SK-N-SH treated with all-trans-retinoic acid at 6 μM for 48 hours (cell line): ENCODE results near the gene METTL26.

Source experiments
- ATAC-seq: fragments of 200-7000 bp; cut with Tn5 transposase; 3 replicates; pipeline ENCODE4 v1.9.1; 2020; ENCODE audit warnings: mild to moderate bottlenecking, moderate library complexity
- ARNTL ChIP-seq: fragments of 450-650 bp; formaldehyde crosslinking; IDR thresholded peaks from 2 replicates; pipeline ENCODE4 v1.5.0; 2020; ENCODE audit warnings: low read depth, mild to moderate bottlenecking, moderate library complexity, borderline replicate concordance
- BACH2 ChIP-seq: fragments of 250-450 bp; sonication (Bioruptor Pico); IDR thresholded peaks from 2 replicates; pipeline ENCODE4 v1.9.0; 2021; ENCODE audit warnings: mild to moderate bottlenecking, borderline replicate concordance
- CREB5 ChIP-seq: fragments of 250-450 bp; sonication (Bioruptor Pico); IDR thresholded peaks from 2 replicates; pipeline ENCODE4 v1.5.1; 2020; ENCODE audit warnings: low read depth, mild to moderate bottlenecking, moderate library complexity
- CSDC2 ChIP-seq: fragments of 250-450 bp; sonication (Bioruptor Pico); IDR thresholded peaks from 2 replicates; pipeline ENCODE4 v1.5.0; 2020; ENCODE audit warnings: mild to moderate bottlenecking, moderate library complexity
- CSRNP3 ChIP-seq: fragments of 250-450 bp; sonication (Bioruptor Pico); IDR thresholded peaks from 2 replicates; pipeline ENCODE4 v1.5.1; 2021; ENCODE audit warnings: mild to moderate bottlenecking, moderate library complexity
- ISL1 ChIP-seq: fragments of 250-450 bp; sonication (Bioruptor Pico); IDR thresholded peaks from 2 replicates; pipeline ENCODE4 v2.1.2; 2022; ENCODE audit warnings: mild to moderate bottlenecking, moderate library complexity
- OSR1 ChIP-seq: fragments of 250-450 bp; sonication (Bioruptor Pico); IDR thresholded peaks from 2 replicates; pipeline ENCODE4 v1.8.0; 2022; ENCODE audit warnings: moderate library complexity, mild to moderate bottlenecking, inconsistent platforms
- PPARA ChIP-seq: fragments of 250-450 bp; sonication (Bioruptor Pico); IDR thresholded peaks from 2 replicates; pipeline ENCODE4 v1.5.0; 2020; ENCODE audit warnings: mild to moderate bottlenecking, borderline replicate concordance
- RARB ChIP-seq: fragments of 250-450 bp; sonication (Bioruptor Pico); IDR thresholded peaks from 2 replicates; pipeline ENCODE4 v1.8.0; 2021; ENCODE audit warnings: mild to moderate bottlenecking, moderate library complexity
- TOX ChIP-seq: fragments of 250-450 bp; sonication (Bioruptor Pico); IDR thresholded peaks from 2 replicates; pipeline ENCODE4 v1.8.0; 2021; ENCODE audit warnings: mild to moderate bottlenecking, moderate library complexity, borderline replicate concordance
- ZC3H10 ChIP-seq: fragments of 250-450 bp; sonication (Bioruptor Pico); IDR thresholded peaks from 2 replicates; pipeline ENCODE4 v1.5.1; 2021; ENCODE audit warnings: mild to moderate bottlenecking, moderate library complexity
- ZFP3 ChIP-seq: fragments of 250-450 bp; sonication (Bioruptor Pico); IDR thresholded peaks from 2 replicates; pipeline ENCODE4 v1.5.0; 2020; ENCODE audit warnings: mild to moderate bottlenecking, moderate library complexity
- ZFP30 ChIP-seq: fragments of 450-650 bp; formaldehyde crosslinking; IDR thresholded peaks from 2 replicates; pipeline ENCODE4 v1.5.0; 2022; ENCODE audit warnings: mild to moderate bottlenecking, moderate library complexity
- ZNF565 ChIP-seq: fragments of 450-650 bp; formaldehyde crosslinking; conservative IDR thresholded peaks from 2 replicates; pipeline ENCODE4 v1.5.0; 2020; ENCODE audit warnings: low read depth, mild to moderate bottlenecking, moderate library complexity
- ZNF70 ChIP-seq: fragments of 450-650 bp; formaldehyde crosslinking; IDR thresholded peaks from 2 replicates; pipeline ENCODE4 v1.5.0; 2020; ENCODE audit warnings: mild to moderate bottlenecking, moderate library complexity
- TF ChIP-seq, protein P1 (sequence below): fragments of 250-450 bp; sonication (Bioruptor Pico); IDR thresholded peaks from 2 replicates; pipeline ENCODE4 v1.8.0; 2021; ENCODE audit warnings: low read depth, mild to moderate bottlenecking, moderate library complexity, borderline replicate concordance
- TF ChIP-seq, protein P2 (sequence below): fragments of 250-450 bp; sonication (Bioruptor Pico); IDR thresholded peaks from 2 replicates; pipeline ENCODE4 v1.8.0; 2020; ENCODE audit warnings: mild to moderate bottlenecking, moderate library complexity, borderline replicate concordance

The METTL26 gene

GRCh38 chr16:637081-638018 is 1.2 kb upstream of the METTL26 start:
- no peak for TF ChIP-seq ZNF565 (CRISPR knock-in tag)
- no peak for TF ChIP-seq TOX (CRISPR knock-in tag)
- TF ChIP-seq ISL1 = no peak
- no peak for TF ChIP-seq ZNF70
- no peak for TF ChIP-seq CREB5 (CRISPR knock-in tag)
- no peak for TF ChIP-seq CSRNP3 (CRISPR knock-in tag)
- TF ChIP-seq, protein P1, sequence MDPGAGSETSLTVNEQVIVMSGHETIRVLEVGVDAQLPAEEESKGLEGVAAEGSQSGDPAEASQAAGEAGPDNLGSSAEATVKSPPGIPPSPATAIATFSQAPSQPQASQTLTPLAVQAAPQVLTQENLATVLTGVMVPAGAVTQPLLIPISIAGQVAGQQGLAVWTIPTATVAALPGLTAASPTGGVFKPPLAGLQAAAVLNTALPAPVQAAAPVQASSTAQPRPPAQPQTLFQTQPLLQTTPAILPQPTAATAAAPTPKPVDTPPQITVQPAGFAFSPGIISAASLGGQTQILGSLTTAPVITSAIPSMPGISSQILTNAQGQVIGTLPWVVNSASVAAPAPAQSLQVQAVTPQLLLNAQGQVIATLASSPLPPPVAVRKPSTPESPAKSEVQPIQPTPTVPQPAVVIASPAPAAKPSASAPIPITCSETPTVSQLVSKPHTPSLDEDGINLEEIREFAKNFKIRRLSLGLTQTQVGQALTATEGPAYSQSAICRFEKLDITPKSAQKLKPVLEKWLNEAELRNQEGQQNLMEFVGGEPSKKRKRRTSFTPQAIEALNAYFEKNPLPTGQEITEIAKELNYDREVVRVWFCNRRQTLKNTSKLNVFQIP = no peak
- no peak for TF ChIP-seq CSDC2 (CRISPR knock-in tag)
- TF ChIP-seq, protein P2, sequence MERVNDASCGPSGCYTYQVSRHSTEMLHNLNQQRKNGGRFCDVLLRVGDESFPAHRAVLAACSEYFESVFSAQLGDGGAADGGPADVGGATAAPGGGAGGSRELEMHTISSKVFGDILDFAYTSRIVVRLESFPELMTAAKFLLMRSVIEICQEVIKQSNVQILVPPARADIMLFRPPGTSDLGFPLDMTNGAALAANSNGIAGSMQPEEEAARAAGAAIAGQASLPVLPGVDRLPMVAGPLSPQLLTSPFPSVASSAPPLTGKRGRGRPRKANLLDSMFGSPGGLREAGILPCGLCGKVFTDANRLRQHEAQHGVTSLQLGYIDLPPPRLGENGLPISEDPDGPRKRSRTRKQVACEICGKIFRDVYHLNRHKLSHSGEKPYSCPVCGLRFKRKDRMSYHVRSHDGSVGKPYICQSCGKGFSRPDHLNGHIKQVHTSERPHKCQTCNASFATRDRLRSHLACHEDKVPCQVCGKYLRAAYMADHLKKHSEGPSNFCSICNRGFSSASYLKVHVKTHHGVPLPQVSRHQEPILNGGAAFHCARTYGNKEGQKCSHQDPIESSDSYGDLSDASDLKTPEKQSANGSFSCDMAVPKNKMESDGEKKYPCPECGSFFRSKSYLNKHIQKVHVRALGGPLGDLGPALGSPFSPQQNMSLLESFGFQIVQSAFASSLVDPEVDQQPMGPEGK = no peak
- TF ChIP-seq ZC3H10 (CRISPR knock-in tag) = no peak
- TF ChIP-seq OSR1 (CRISPR knock-in tag) = no peak
- TF ChIP-seq ZFP30 = no peak
- TF ChIP-seq PPARA (CRISPR knock-in tag) = no peak
- no peak for TF ChIP-seq RARB (CRISPR knock-in tag)
- no peak for ATAC-seq

- no peak for TF ChIP-seq ZC3H10 (CRISPR knock-in tag)
- no peak for TF ChIP-seq PPARA (CRISPR knock-in tag)
- TF ChIP-seq, protein P2 = no peak
- no peak for TF ChIP-seq OSR1 (CRISPR knock-in tag)
- no peak for TF ChIP-seq ISL1
- no peak for TF ChIP-seq ZNF70
- no peak for TF ChIP-seq TOX (CRISPR knock-in tag)
- TF ChIP-seq, protein P1 = no peak
- no peak for TF ChIP-seq RARB (CRISPR knock-in tag)
- peak; percentile 0; the same call in 2 of the 3 replicates for ATAC-seq
These were observed 416 bp downstream of the METTL26 start for GRCh38 chr16:635573-636205.

- TF ChIP-seq BACH2 (CRISPR knock-in tag) (no peak), CSDC2 (CRISPR knock-in tag) (no peak), ZNF565 (CRISPR knock-in tag) (no peak), ZNF70 (no peak), CSRNP3 (CRISPR knock-in tag) (no peak), ZFP3 (CRISPR knock-in tag) (no peak), ARNTL (CRISPR knock-in tag) (no peak)
- ATAC-seq = no peak
These were observed 1.1 kb downstream of the METTL26 start for GRCh38 chr16:634996-635395.
